Ishikawa (cell line): Measurements from ENCODE around the gene VPS16.

Experiments used
- CEBPB ChIP-seq: IDR thresholded peaks from 2 replicates; pipeline ENCODE4 v1.6.1; 2012
- CREB1 ChIP-seq: IDR thresholded peaks from 2 replicates; pipeline ENCODE4 v1.6.1; 2012; ENCODE audit warnings: low read depth
- EGR1 ChIP-seq: IDR thresholded peaks from 2 replicates; pipeline ENCODE4 v1.6.1; 2012
- EP300 ChIP-seq: IDR thresholded peaks from 2 replicates; pipeline ENCODE4 v1.6.1; 2012; ENCODE audit warnings: borderline replicate concordance
- FOXM1 ChIP-seq: IDR thresholded peaks from 2 replicates; pipeline ENCODE4 v1.6.1; 2012; ENCODE audit warnings: low read depth, borderline replicate concordance
- NFIC ChIP-seq: IDR thresholded peaks from 2 replicates; pipeline ENCODE4 v1.6.1; 2012
- RAD21 ChIP-seq: IDR thresholded peaks from 2 replicates; pipeline ENCODE4 v1.6.1; 2012; ENCODE audit warnings: low read depth
- TAF1 ChIP-seq: IDR thresholded peaks from 2 replicates; pipeline ENCODE4 v1.6.1; 2012; ENCODE audit warnings: low read depth, mild to moderate bottlenecking
- TCF12 ChIP-seq: IDR thresholded peaks from 2 replicates; pipeline ENCODE4 v1.6.1; 2012; ENCODE audit warnings: low read depth
- TEAD4 ChIP-seq: IDR thresholded peaks from 2 replicates; pipeline ENCODE4 v1.6.1; 2012
- YY1 ChIP-seq: IDR thresholded peaks from 2 replicates; pipeline ENCODE4 v1.6.1; 2012; ENCODE audit warnings: low read depth
- ZBTB7A ChIP-seq: IDR thresholded peaks from 2 replicates; pipeline ENCODE4 v1.6.1; 2012; ENCODE audit warnings: low read depth
- TF ChIP-seq, protein P1 (sequence below): IDR thresholded peaks from 2 replicates; pipeline ENCODE4 v1.6.1; 2012; ENCODE audit warnings: low read depth, mild to moderate bottlenecking
- TF ChIP-seq, protein P2 (sequence below): IDR thresholded peaks from 2 replicates; pipeline ENCODE4 v1.6.1; 2012
- TF ChIP-seq, protein P3 (sequence below): IDR thresholded peaks from 2 replicates; pipeline ENCODE4 v1.6.1; 2012

VPS16 gene

DNA sequence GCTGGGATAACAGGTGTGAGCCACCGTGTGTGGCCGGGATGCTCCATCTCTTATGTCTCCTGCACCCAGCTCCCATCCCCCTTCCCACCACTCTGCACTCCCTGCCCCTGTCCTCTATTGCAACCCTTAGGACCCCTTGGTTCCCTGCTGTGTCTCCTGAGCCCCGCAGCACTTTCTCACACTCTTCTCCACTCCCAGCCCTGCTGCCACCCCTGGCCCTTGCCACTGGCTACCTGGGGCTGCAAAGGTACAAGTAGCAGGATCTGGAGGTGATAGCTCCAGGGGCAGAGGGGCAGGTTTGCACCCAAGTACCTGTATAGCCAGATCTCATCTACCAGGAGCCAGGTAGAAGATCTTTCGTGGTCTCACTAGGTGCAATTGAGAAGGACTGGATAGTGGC is 33.5 kb upstream of the VPS16 start:
- TF ChIP-seq ZBTB7A (no peak), CREB1 (no peak), NFIC (no peak), CEBPB (no peak), RAD21 (no peak), YY1 (no peak), TEAD4 (no peak), EP300 (no peak), TCF12 (no peak), TAF1 (no peak), EGR1 (no peak), FOXM1 (no peak)
- TF ChIP-seq, protein P1, sequence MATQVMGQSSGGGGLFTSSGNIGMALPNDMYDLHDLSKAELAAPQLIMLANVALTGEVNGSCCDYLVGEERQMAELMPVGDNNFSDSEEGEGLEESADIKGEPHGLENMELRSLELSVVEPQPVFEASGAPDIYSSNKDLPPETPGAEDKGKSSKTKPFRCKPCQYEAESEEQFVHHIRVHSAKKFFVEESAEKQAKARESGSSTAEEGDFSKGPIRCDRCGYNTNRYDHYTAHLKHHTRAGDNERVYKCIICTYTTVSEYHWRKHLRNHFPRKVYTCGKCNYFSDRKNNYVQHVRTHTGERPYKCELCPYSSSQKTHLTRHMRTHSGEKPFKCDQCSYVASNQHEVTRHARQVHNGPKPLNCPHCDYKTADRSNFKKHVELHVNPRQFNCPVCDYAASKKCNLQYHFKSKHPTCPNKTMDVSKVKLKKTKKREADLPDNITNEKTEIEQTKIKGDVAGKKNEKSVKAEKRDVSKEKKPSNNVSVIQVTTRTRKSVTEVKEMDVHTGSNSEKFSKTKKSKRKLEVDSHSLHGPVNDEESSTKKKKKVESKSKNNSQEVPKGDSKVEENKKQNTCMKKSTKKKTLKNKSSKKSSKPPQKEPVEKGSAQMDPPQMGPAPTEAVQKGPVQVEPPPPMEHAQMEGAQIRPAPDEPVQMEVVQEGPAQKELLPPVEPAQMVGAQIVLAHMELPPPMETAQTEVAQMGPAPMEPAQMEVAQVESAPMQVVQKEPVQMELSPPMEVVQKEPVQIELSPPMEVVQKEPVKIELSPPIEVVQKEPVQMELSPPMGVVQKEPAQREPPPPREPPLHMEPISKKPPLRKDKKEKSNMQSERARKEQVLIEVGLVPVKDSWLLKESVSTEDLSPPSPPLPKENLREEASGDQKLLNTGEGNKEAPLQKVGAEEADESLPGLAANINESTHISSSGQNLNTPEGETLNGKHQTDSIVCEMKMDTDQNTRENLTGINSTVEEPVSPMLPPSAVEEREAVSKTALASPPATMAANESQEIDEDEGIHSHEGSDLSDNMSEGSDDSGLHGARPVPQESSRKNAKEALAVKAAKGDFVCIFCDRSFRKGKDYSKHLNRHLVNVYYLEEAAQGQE: no peak
- TF ChIP-seq, protein P2, sequence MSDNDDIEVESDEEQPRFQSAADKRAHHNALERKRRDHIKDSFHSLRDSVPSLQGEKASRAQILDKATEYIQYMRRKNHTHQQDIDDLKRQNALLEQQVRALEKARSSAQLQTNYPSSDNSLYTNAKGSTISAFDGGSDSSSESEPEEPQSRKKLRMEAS: no peak
- TF ChIP-seq, protein P3, sequence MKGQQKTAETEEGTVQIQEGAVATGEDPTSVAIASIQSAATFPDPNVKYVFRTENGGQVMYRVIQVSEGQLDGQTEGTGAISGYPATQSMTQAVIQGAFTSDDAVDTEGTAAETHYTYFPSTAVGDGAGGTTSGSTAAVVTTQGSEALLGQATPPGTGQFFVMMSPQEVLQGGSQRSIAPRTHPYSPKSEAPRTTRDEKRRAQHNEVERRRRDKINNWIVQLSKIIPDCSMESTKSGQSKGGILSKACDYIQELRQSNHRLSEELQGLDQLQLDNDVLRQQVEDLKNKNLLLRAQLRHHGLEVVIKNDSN: no peak

DNA sequence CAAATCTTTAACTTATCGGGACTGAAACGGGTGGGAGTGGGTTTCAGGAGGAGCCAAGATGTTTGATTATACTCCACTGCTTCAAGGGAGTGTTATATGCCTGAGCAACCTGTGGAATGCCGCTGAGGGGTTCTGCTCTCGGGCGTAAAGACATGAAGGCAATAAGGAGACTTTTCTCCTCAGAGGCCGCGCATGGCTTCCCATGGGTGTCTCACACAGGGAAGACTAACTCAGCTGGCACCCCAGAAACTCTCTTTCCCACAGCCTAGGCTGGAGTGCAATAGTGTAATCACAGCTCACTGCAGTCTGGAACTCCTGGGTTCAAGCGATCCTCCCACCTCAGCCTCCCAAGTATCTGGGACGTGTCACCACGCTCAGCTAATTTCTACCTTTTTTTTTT is 30.9 kb upstream of the VPS16 start:
- TF ChIP-seq EP300 (no peak), FOXM1 (no peak), TAF1 (no peak)
- TF ChIP-seq, protein P2: no peak
- TF ChIP-seq, protein P3: no peak
- TF ChIP-seq, protein P1: no peak

DNA sequence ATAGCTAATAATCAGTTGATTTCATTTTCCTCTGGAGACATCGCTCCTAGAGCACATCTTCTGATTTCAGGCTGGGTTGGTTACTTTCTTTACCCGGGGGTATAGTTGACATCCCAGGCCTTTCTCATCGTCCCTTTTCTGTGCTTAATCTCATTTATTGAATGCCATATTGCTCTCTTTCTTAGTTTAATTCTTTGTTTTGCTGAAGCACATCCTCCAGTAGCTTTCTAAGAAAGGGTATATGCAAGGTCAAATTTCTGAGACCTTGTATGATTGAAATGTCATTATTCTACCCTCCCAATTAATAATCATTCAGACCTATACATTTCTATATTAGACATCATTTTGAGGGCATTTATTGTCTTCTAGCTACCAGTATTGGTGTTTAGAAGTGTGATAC is 28.4 kb upstream of the VPS16 start:
- TF ChIP-seq ZBTB7A (no peak), TAF1 (no peak), YY1 (no peak), TCF12 (no peak), EGR1 (no peak), TEAD4 (no peak), CEBPB (no peak), CREB1 (no peak), RAD21 (no peak), FOXM1 (no peak), NFIC (no peak), EP300 (no peak)
- TF ChIP-seq, protein P2: no peak
- TF ChIP-seq, protein P3: no peak
- TF ChIP-seq, protein P1: no peak

DNA sequence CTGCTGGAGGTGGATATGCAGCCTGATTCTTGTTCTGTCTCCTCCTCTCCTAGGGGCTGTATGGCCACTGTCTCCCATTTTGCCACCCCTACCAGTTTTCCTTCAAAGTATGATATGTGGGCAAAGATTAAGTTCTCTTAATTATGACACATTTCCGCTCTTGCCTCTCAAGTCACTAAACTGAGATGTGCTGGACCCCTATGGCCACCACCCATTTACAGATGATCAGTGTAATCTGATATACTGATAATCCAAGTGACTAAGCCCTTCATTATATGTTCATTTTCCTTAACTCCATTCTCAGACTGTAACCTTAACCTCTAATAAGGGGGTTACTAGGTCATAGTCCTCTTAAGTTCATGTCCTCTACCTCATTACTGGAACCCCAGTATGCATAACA is 26.5 kb upstream of the VPS16 start:
- TF ChIP-seq EGR1 (no peak), RAD21 (no peak), YY1 (no peak), EP300 (no peak), TCF12 (no peak), TEAD4 (no peak), FOXM1 (no peak), CREB1 (no peak), NFIC (no peak), ZBTB7A (no peak)
- TF ChIP-seq, protein P2: no peak
- TF ChIP-seq, protein P3: no peak
